ENCODE data around the gene SORL1-AS1. TPM values are rescaled to one million over a fixed set of nuclear protein-coding genes. Genes with fewer than 3 reads are reported as not detected.

The SORL1-AS1 gene

GRCh38 chr11:121389651-121390050 is 63.1 kb downstream of the SORL1-AS1 start:
- Histone ChIP-seq H3K9me3 (no peaks in the 10 kb centered on the region), H3K4me1 (no peaks in the 10 kb centered on the region), H3K4me3 (no peak overlapping the region), H3K27me3 (no peaks in the 10 kb centered on the region), H3K27ac (no peak overlapping the region), H3K36me3 (no peaks in the 10 kb centered on the region)
- intact Hi-C loops (cut with DNase I; ENCODE audit: low total_unique reads) = no loop called here
- no peak for TF ChIP-seq CTCF (IDR thresholded peaks at IDR 0.05)
- TF ChIP-seq POLR2A (IDR thresholded peaks at IDR 0.05) = no peak
- DNase-seq = no peak

Other genes starting within 250 kb of the SORL1-AS1 start
- gene SC5D, start 160.2 kb downstream of the SORL1-AS1 start, total RNA-seq = 10 to 100 TPM in 3 of 4 donors, 1 to 10 TPM in 1; 7.7 to 56.0 (median 23.1) TPM
- gene SORL1, start 653 bp downstream of the SORL1-AS1 start, total RNA-seq = 10 to 100 TPM in 3 of 4 donors, 1 to 10 TPM in 1; 7.6 to 42.6 (median 17.2) TPM

Measured in uterus (tissue), 4 donors.